ENCODE data around the gene RFX3. TPM values are rescaled to one million over a fixed set of nuclear protein-coding genes. Genes with fewer than 3 reads are reported as not detected.

Gene RFX3
- total and polyA plus RNA-seq, 2 of the 13 experiments (the other 11 are each of a cell fraction or from before 2014, with no cell fraction given), result 2.7 to 5.3 TPM

GRCh38 chr9:3181049-3181953 lies 344.5 kb downstream of the RFX3 start (continued):
- TF ChIP-seq, protein P1, sequence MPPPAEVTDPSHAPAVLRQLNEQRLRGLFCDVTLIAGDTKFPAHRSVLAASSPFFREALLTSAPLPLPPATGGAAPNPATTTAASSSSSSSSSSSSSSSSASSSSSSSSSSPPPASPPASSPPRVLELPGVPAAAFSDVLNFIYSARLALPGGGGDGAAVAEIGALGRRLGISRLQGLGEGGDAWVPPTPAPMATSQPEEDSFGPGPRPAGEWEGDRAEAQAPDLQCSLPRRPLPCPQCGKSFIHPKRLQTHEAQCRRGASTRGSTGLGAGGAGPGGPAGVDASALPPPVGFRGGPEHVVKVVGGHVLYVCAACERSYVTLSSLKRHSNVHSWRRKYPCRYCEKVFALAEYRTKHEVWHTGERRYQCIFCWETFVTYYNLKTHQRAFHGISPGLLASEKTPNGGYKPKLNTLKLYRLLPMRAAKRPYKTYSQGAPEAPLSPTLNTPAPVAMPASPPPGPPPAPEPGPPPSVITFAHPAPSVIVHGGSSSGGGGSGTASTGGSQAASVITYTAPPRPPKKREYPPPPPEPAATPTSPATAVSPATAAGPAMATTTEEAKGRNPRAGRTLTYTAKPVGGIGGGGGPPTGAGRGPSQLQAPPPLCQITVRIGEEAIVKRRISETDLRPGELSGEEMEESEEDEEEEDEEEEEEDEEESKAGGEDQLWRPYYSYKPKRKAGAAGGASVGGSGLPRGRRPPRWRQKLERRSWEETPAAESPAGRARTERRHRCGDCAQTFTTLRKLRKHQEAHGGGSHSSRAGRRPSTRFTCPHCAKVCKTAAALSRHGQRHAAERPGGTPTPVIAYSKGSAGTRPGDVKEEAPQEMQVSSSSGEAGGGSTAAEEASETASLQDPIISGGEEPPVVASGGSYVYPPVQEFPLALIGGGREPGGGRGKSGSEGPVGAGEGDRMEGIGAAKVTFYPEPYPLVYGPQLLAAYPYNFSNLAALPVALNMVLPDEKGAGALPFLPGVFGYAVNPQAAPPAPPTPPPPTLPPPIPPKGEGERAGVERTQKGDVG (CRISPR knock-in tag; IDR thresholded peaks at IDR 0.05; ENCODE audit: borderline replicate concordance), result no peak
- TF ChIP-seq TEAD2 (CRISPR knock-in tag; IDR thresholded peaks at IDR 0.05) (no peak), GTF3A (CRISPR knock-in tag; conservative IDR thresholded peaks at IDR 0.05) (peak; percentile 74; the same call in 1 of the 2 replicates), ZMYM2 (CRISPR knock-in tag; IDR thresholded peaks at IDR 0.05) (no peak), HIVEP1 (CRISPR knock-in tag; IDR thresholded peaks at IDR 0.05) (peak; percentile 21; the same call in 1 of the 2 replicates), ELF4 (CRISPR knock-in tag; IDR thresholded peaks at IDR 0.05; ENCODE audit: borderline replicate concordance) (no peak), IKZF1 (IDR thresholded peaks at IDR 0.05) (no peak), ZNF549 (CRISPR knock-in tag; IDR thresholded peaks at IDR 0.05) (no peak), ZNF530 (CRISPR knock-in tag; IDR thresholded peaks at IDR 0.05; ENCODE audit: low read depth) (no peak), IRF9 (CRISPR knock-in tag; IDR thresholded peaks at IDR 0.05; ENCODE audit: borderline replicate concordance) (no peak), PHB2 (IDR thresholded peaks at IDR 0.05; ENCODE audit: partially characterized antibody) (no peak), ZFX (CRISPR knock-in tag; IDR thresholded peaks at IDR 0.05; ENCODE audit: low read depth) (peak; percentile 41), ZMYM4 (CRISPR knock-in tag; IDR thresholded peaks at IDR 0.05) (peak; percentile 69), ZNF839 (CRISPR knock-in tag; IDR thresholded peaks at IDR 0.05; ENCODE audit: borderline replicate concordance) (no peak), TCF7 (IDR thresholded peaks at IDR 0.05; ENCODE audit: low read depth) (no peak), ATF6 (CRISPR knock-in tag; conservative IDR thresholded peaks at IDR 0.05) (no peak), ZBTB8A (CRISPR knock-in tag; IDR thresholded peaks at IDR 0.05; ENCODE audit: borderline replicate concordance, low read depth) (no peak), PAWR (CRISPR knock-in tag; IDR thresholded peaks at IDR 0.05; ENCODE audit: borderline replicate concordance) (peak; percentile 88; the same call in 1 of the 2 replicates), MIXL1 (CRISPR knock-in tag; IDR thresholded peaks at IDR 0.05) (no peak), ZNF614 (CRISPR knock-in tag; IDR thresholded peaks at IDR 0.05; ENCODE audit: borderline replicate concordance) (peak; percentile 46; the same call in 1 of the 2 replicates)
- TF ChIP-seq, protein P2, sequence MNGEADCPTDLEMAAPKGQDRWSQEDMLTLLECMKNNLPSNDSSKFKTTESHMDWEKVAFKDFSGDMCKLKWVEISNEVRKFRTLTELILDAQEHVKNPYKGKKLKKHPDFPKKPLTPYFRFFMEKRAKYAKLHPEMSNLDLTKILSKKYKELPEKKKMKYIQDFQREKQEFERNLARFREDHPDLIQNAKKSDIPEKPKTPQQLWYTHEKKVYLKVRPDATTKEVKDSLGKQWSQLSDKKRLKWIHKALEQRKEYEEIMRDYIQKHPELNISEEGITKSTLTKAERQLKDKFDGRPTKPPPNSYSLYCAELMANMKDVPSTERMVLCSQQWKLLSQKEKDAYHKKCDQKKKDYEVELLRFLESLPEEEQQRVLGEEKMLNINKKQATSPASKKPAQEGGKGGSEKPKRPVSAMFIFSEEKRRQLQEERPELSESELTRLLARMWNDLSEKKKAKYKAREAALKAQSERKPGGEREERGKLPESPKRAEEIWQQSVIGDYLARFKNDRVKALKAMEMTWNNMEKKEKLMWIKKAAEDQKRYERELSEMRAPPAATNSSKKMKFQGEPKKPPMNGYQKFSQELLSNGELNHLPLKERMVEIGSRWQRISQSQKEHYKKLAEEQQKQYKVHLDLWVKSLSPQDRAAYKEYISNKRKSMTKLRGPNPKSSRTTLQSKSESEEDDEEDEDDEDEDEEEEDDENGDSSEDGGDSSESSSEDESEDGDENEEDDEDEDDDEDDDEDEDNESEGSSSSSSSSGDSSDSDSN (CRISPR knock-in tag; IDR thresholded peaks at IDR 0.05), result peak; percentile 60; the same call in 1 of the 2 replicates

Data from HepG2 (cell line).